SK-N-SH (cell line): ENCODE data around the gene SLC6A11. TPM values are rescaled to one million over a fixed set of nuclear protein-coding genes. Genes with fewer than 3 reads are reported as not detected.

Experiments used
- CTCF ChIA-PET: fragments of 300-600, 350-600 bp; formaldehyde crosslinking; extraction: SDS; loops from one replicate; lab custom pipeline; 2021; lab: Yijun Ruan, JAX
- POLR2A ChIA-PET: fragments of 350-600 bp; sonication (Branson Sonifier 250); formaldehyde crosslinking; extraction: SDS; loops from one replicate; lab custom pipeline; 2020; ENCODE audit warnings: antibody characterized with exemption, inconsistent platforms; lab: Yijun Ruan, JAX
- DNase-seq: peaks from one replicate; pipeline ENCODE4 v3.0.0; 2012
- H2AFZ ChIP-seq: fragments of 200-600 bp; sonication (generic); 2 replicates; pipeline ENCODE4 v1.8.1; 2016; ENCODE audit warnings: antibody characterized with exemption, mild to moderate bottlenecking, low read depth
- H3F3A ChIP-seq: fragments of 200-600 bp; sonication (generic); replicated peaks from 2 replicates; pipeline ENCODE3; 2016; ENCODE audit warnings: antibody characterized with exemption, mild to moderate bottlenecking; ENCODE audit not compliant: insufficient read depth
- H3K27ac ChIP-seq, 2 experiments: fragments of 200-500 bp in 1 of 2; fragments of 200-600 bp in 1 of 2; sonication (Bioruptor generic) in 1 of 2; sonication (generic), shearing (Covaris generic) in 1 of 2; 2 replicates each; pipeline versions ENCODE4 v1.5.1 to v1.6.1; 2014 to 2016; ENCODE audit warnings: low read depth in 2 of 2, inconsistent platforms in 1 of 2, low read length in 1 of 2, mild to moderate bottlenecking in 1 of 2, mixed read lengths in 1 of 2
- H3K27me3 ChIP-seq: fragments of 200-600 bp; sonication (generic), shearing (Covaris generic); 2 replicates; pipeline ENCODE4 v1.6.1; 2016; ENCODE audit warnings: mixed run types; ENCODE audit not compliant: insufficient read depth
- H3K36me3 ChIP-seq, 2 experiments: fragments of 200-500 bp in 1 of 2; fragments of 200-600 bp in 1 of 2; sonication (Bioruptor generic) in 1 of 2; sonication (generic) in 1 of 2; replicated peaks in 1 of 2; 2 replicates each; pipeline versions ENCODE3 to v1.5.1; 2014 to 2016; ENCODE audit warnings: low read length in 1 of 2, mild to moderate bottlenecking in 1 of 2; ENCODE audit not compliant: insufficient read depth in 2 of 2, control insufficient read depth in 1 of 2
- H3K4me1 ChIP-seq, 2 experiments: fragments of 200-500 bp in 1 of 2; fragments of 200-600 bp in 1 of 2; sonication (Bioruptor generic) in 1 of 2; sonication (generic), shearing (Covaris generic) in 1 of 2; 2 replicates each; pipeline versions ENCODE4 v1.5.1 to v1.6.1; 2014 to 2016; ENCODE audit warnings: low read depth in 1 of 2, low read length in 1 of 2, mixed run types in 1 of 2; ENCODE audit not compliant: insufficient read depth in 2 of 2, control insufficient read depth in 1 of 2
- H3K4me2 ChIP-seq: fragments of 200-600 bp; sonication (generic), shearing (Covaris generic); 2 replicates; pipeline ENCODE4 v1.6.1; 2017; ENCODE audit warnings: mixed run types
- H3K4me3 ChIP-seq, 2 experiments: fragments of 200-500 bp in 1 of 2; fragments of 200-600 bp in 1 of 2; sonication (Bioruptor generic) in 1 of 2; sonication (generic), shearing (Covaris generic) in 1 of 2; 2 replicates each; pipeline versions ENCODE4 v1.5.1 to v1.8.1; 2014 to 2016; ENCODE audit warnings: low read depth in 2 of 2, inconsistent platforms in 1 of 2, low read length in 1 of 2, mild to moderate bottlenecking in 1 of 2, mixed read lengths in 1 of 2, moderate library complexity in 1 of 2
- H3K79me2 ChIP-seq: fragments of 200-600 bp; sonication (generic); 2 replicates; pipeline ENCODE4 v1.8.1; 2017; ENCODE audit warnings: mild to moderate bottlenecking; ENCODE audit not compliant: insufficient read depth
- H3K9ac ChIP-seq: fragments of 200-600 bp; sonication (generic); 2 replicates; pipeline ENCODE4 v1.6.1; 2017; ENCODE audit warnings: mixed run types
- H3K9me2 ChIP-seq: fragments of 200-600 bp; sonication (generic); 2 replicates; pipeline ENCODE4 v1.6.1; 2017; ENCODE audit warnings: mixed run types
- H3K9me3 ChIP-seq: fragments of 200-600 bp; sonication (generic); 2 replicates; pipeline ENCODE4 v1.6.1; 2017; ENCODE audit warnings: mixed run types, mild to moderate bottlenecking, moderate library complexity
- H4K20me1 ChIP-seq: fragments of 200-600 bp; sonication (generic); 2 replicates; pipeline ENCODE4 v1.6.1; 2017; ENCODE audit warnings: mild to moderate bottlenecking, mixed run types; ENCODE audit not compliant: insufficient read depth
- ELF1 ChIP-seq: IDR thresholded peaks from 2 replicates; pipeline ENCODE4 v1.4.0; 2012
- EP300 ChIP-seq, 2 experiments: IDR thresholded peaks; 2 replicates each; pipeline versions ENCODE4 v1.4.0 to v1.6.1; 2012; ENCODE audit warnings: borderline replicate concordance in 1 of 2, low read depth in 1 of 2, low read length in 1 of 2
- EZH2phosphoT487 ChIP-seq: fragments of 200-600 bp; sonication (generic); IDR thresholded peaks from 2 replicates; pipeline ENCODE4 v1.6.1; 2017; ENCODE audit warnings: low read depth, mixed run types, mild to moderate bottlenecking, antibody characterized with exemption, moderate library complexity, borderline replicate concordance
- FOSL2 ChIP-seq: IDR thresholded peaks from 2 replicates; pipeline ENCODE4 v1.4.0; 2012; ENCODE audit warnings: low read depth, mild to moderate bottlenecking, moderate library complexity, borderline replicate concordance
- FOXJ3 ChIP-seq: sonication (generic); formaldehyde crosslinking; IDR thresholded peaks from 2 replicates; pipeline ENCODE4 v1.5.1; 2020; ENCODE audit warnings: mild to moderate bottlenecking, missing genetic modification reagents
- GABPA ChIP-seq: IDR thresholded peaks from 2 replicates; pipeline ENCODE4 v1.4.0; 2012; ENCODE audit warnings: low read depth, mild to moderate bottlenecking
- MEF2A ChIP-seq: IDR thresholded peaks from 2 replicates; pipeline ENCODE4 v1.4.0; 2012; ENCODE audit warnings: low read depth, borderline replicate concordance
- MXI1 ChIP-seq: IDR thresholded peaks from 2 replicates; pipeline ENCODE4 v1.6.1; 2012; ENCODE audit warnings: mild to moderate bottlenecking, low read depth, low read length, improper control_type of control experiment
- NFIC ChIP-seq: IDR thresholded peaks from 2 replicates; pipeline ENCODE4 v1.4.0; 2012; ENCODE audit warnings: borderline replicate concordance
- NRF1 ChIP-seq: IDR thresholded peaks from 2 replicates; pipeline ENCODE4 v1.6.1; 2012; ENCODE audit warnings: low read depth, mild to moderate bottlenecking, low read length
- POLR2AphosphoS5 ChIP-seq: IDR thresholded peaks from 2 replicates; pipeline ENCODE4 v1.6.1; 2012; ENCODE audit warnings: low read depth, low read length
- RCOR1 ChIP-seq: fragments of 150-350 bp; IDR thresholded peaks from 2 replicates; pipeline ENCODE4 v1.6.1; 2017; ENCODE audit warnings: antibody characterized with exemption, low read length
- REST ChIP-seq: IDR thresholded peaks from 2 replicates; pipeline ENCODE4 v1.6.1; 2012; ENCODE audit warnings: mild to moderate bottlenecking, low read depth, low read length, moderate library complexity
- TCF12 ChIP-seq: IDR thresholded peaks from 2 replicates; pipeline ENCODE4 v1.4.0; 2012
- YY1 ChIP-seq: IDR thresholded peaks from 2 replicates; pipeline ENCODE4 v1.4.0; 2012; ENCODE audit warnings: low read depth, mild to moderate bottlenecking
- WGBS: methylation state at CpG from one replicate; pipeline ENCODE4 v1.1.6; 2017; ENCODE audit warnings: low lambda C conversion rate; 5-methylcytosine and 5-hydroxymethylcytosine counted together
- polyA plus RNA-seq, 3 experiments: library from polyadenylated mRNA; depleted of rRNA; stranded (reverse); fragments of >200 nt; gene quantifications; 2 replicates each; pipeline ENCODE4 v1.2.3, GENCODE V29; 2012
- TF ChIP-seq, protein P1 (sequence below): fragments of 200-600 bp; sonication (generic); IDR thresholded peaks from 2 replicates; pipeline ENCODE4 v1.6.1; 2017; ENCODE audit warnings: antibody characterized with exemption, mild to moderate bottlenecking, moderate library complexity
- TF ChIP-seq, protein P2 (sequence below): IDR thresholded peaks from 2 replicates; pipeline ENCODE4 v1.4.0; 2012; ENCODE audit warnings: low read depth
- TF ChIP-seq, protein P3 (sequence below): IDR thresholded peaks from 2 replicates; pipeline ENCODE4 v1.4.0; 2012; ENCODE audit warnings: low read depth, borderline replicate concordance

The SLC6A11 gene
- polyA plus RNA-seq, 1 of the 3 experiments (the other 2 are of a cell fraction) = 0.03 TPM

DNA sequence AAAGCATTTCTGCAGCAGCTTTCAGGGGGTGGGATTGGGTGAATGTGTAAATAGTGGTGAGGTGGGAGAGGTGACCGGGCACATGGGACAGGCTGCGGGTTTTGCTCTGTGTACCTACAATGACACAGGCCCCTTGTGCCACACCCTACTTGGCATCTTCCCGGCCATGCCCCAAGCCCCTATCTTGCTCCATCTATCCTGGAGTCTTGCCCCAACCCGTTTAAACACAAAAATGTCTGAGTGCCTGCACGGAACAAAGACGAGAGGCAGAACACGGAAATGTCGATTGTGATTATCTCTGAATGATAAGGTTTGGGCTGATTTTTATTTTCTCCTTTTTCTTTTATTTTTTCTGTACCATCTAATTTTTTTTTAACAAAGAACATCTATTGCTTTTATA lies 130.5 kb downstream of the SLC6A11 start (continued):
- TF ChIP-seq NRF1 (no peak), GABPA (no peak), NFIC (no peak)

DNA sequence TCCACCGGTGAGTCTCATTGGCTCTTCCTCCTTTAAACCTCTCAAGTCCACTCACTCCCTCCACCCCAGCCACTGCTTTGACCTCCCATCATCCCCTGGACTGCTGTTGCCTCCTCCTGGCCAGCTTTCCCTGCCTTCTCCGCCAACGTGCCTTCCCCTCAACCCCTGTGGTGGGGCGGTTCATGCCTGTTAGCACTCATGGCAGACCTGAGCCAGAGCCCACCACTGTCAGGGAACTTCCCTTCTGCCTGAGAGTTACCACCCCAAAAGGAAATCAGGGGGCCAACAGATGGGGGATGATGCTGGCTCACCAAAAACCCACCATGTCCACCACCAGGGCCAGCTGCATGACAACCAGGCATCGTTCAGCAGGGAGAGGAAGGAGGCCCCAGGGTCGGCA lies 132.3 kb downstream of the SLC6A11 start:
- TF ChIP-seq, protein P1, sequence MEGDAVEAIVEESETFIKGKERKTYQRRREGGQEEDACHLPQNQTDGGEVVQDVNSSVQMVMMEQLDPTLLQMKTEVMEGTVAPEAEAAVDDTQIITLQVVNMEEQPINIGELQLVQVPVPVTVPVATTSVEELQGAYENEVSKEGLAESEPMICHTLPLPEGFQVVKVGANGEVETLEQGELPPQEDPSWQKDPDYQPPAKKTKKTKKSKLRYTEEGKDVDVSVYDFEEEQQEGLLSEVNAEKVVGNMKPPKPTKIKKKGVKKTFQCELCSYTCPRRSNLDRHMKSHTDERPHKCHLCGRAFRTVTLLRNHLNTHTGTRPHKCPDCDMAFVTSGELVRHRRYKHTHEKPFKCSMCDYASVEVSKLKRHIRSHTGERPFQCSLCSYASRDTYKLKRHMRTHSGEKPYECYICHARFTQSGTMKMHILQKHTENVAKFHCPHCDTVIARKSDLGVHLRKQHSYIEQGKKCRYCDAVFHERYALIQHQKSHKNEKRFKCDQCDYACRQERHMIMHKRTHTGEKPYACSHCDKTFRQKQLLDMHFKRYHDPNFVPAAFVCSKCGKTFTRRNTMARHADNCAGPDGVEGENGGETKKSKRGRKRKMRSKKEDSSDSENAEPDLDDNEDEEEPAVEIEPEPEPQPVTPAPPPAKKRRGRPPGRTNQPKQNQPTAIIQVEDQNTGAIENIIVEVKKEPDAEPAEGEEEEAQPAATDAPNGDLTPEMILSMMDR = no peak
- TF ChIP-seq REST = no peak
- TF ChIP-seq TCF12 = no peak
- no peak for TF ChIP-seq EZH2phosphoT487
- Histone ChIP-seq H3K79me2 (no peaks in the 10 kb centered on the region), H3K4me3 (no peak overlapping the region), H2AFZ (no peak overlapping the region), H3K9me2 (no peaks in the 10 kb centered on the region), H4K20me1 (no peaks in the 10 kb centered on the region), H3K36me3 (no peaks in the 10 kb centered on the region), H3F3A (no peaks in the 10 kb centered on the region), H3K27me3 (no peaks in the 10 kb centered on the region), H3K9ac (no peak overlapping the region), H3K4me2 (no peak overlapping the region), H3K27ac (no peak overlapping the region), H3K4me1 (peaks cover 0 to 2% of the 10 kb centered on the region in 2 experiments; a peak in 1 of 4 replicates), H3K9me3 (no peaks in the 10 kb centered on the region)
- no peak for DNase-seq
- 61% methylated on average over 6 of the region's 6 CpGs for WGBS
- POLR2A ChIA-PET = no interaction called here
- CTCF ChIA-PET = interaction anchor here (1.3 to 12.7 kb wide), 3 partner anchors 35 to 289 kb away, joined by 3 to 281 read pairs (median 51); no protein-coding TSS in a partner anchor

DNA sequence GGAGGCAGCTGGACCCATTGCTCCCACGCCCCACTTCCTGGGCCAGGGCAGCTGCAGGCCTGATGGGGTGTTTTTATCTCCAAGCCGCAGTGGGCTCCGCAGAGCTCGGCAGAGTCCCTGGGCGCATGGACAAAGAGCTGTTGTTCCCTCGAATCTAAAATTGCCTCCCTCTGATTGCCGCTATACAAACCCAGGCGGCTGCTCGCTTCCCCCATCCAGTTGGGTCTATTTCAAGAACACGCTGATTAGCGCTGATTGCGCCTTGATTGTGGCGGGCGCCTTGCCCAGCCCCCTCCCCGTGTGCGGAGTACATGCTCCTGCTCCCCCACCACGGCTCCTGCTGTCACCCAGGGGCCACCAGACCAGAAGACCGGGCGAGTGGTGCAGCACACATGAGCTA lies 133.2 kb downstream of the SLC6A11 start:
- H4K20me1 ChIP-seq = no peaks in the 10 kb centered on the region
- no peaks in the 10 kb centered on the region for H3K9me2 ChIP-seq
- H3K27me3 ChIP-seq = no peaks in the 10 kb centered on the region
- no peaks in the 10 kb centered on the region for H3K79me2 ChIP-seq
- no peak for DNase-seq
- no peak overlapping the region for H3K4me3 ChIP-seq
- H2AFZ ChIP-seq = no peak overlapping the region
- ChIA-PET POLR2A (interaction anchor here (1.0 kb wide), 1 partner anchor 111 kb away, joined by 3 read pairs; no protein-coding TSS in a partner anchor), CTCF (interaction anchor here (0.6 to 12.7 kb wide), 9 partner anchors 8 to 193 kb away, joined by 3 to 281 read pairs (median 3); partner anchors contain the start of gene SLC6A1)
- 29% methylated on average over 8 of the region's 19 CpGs for WGBS
- H3K4me2 ChIP-seq = no peak overlapping the region
- no peaks in the 10 kb centered on the region for H3K36me3 ChIP-seq
- no peak overlapping the region for H3K27ac ChIP-seq
- no peaks in the 10 kb centered on the region for H3K9me3 ChIP-seq
- peaks cover 0 to 2% of the 10 kb centered on the region in 2 experiments; a peak in 1 of 4 replicates for H3K4me1 ChIP-seq
- H3F3A ChIP-seq = no peaks in the 10 kb centered on the region
- no peak overlapping the region for H3K9ac ChIP-seq
- no peak for TF ChIP-seq EZH2phosphoT487
- TF ChIP-seq RCOR1 = no peak
- TF ChIP-seq NRF1 = no peak
- TF ChIP-seq POLR2AphosphoS5 = no peak
- TF ChIP-seq MXI1 = no peak
- no peak for TF ChIP-seq TCF12
- TF ChIP-seq MEF2A = no peak
- TF ChIP-seq EP300 (IDR thresholded peaks at IDR 0.05; ENCODE audit: borderline replicate concordance in 1 of 2, low read depth in 1 of 2, low read length in 1 of 2) = no peak
- TF ChIP-seq YY1 = no peak
- no peak for TF ChIP-seq ELF1
- TF ChIP-seq FOSL2 = no peak
- TF ChIP-seq FOXJ3 (CRISPR knock-in tag) = no peak
- TF ChIP-seq, protein P2, sequence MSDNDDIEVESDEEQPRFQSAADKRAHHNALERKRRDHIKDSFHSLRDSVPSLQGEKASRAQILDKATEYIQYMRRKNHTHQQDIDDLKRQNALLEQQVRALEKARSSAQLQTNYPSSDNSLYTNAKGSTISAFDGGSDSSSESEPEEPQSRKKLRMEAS = no peak
- TF ChIP-seq, protein P3, sequence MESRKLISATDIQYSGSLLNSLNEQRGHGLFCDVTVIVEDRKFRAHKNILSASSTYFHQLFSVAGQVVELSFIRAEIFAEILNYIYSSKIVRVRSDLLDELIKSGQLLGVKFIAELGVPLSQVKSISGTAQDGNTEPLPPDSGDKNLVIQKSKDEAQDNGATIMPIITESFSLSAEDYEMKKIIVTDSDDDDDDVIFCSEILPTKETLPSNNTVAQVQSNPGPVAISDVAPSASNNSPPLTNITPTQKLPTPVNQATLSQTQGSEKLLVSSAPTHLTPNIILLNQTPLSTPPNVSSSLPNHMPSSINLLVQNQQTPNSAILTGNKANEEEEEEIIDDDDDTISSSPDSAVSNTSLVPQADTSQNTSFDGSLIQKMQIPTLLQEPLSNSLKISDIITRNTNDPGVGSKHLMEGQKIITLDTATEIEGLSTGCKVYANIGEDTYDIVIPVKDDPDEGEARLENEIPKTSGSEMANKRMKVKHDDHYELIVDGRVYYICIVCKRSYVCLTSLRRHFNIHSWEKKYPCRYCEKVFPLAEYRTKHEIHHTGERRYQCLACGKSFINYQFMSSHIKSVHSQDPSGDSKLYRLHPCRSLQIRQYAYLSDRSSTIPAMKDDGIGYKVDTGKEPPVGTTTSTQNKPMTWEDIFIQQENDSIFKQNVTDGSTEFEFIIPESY = no peak
